ENCODE results near the gene SRSF3. TPM values are rescaled to one million over a fixed set of nuclear protein-coding genes. Genes with fewer than 3 reads are reported as not detected.

Gene SRSF3
- total RNA-seq, 1 experiment from 2014 or later, result 682 TPM

- BruUV-seq (replicated peaks), result no TSS peak
- ChIA-PET POLR2A (ENCODE audit: low non-redundant PET) (no interaction called here), CTCF (no interaction called here)
- Histone ChIP-seq H3K27ac (ENCODE audit: low read depth, low read length, poor library complexity, severe bottlenecking) (no peak overlapping the region), H3K4me1 (ENCODE audit: insufficient read depth, low read length, poor library complexity, severe bottlenecking) (no peaks in the 10 kb centered on the region), H3K9me3 (ENCODE audit: low read depth, low read length, poor library complexity, severe bottlenecking) (no peaks in the 10 kb centered on the region), H3K27me3 (replicated peaks; ENCODE audit: insufficient read depth, low read depth, low read length, poor library complexity) (no peaks in the 10 kb centered on the region), H3K36me3 (ENCODE audit: insufficient read depth, low read length, poor library complexity, severe bottlenecking) (no peaks in the 10 kb centered on the region), H3K4me3 (ENCODE audit: low read depth, low read length, poor library complexity, severe bottlenecking) (no peak overlapping the region)
- no peak for DNase-seq (ENCODE audit: low spot score)
- TF ChIP-seq CTCF (conservative IDR thresholded peaks at IDR 0.05; ENCODE audit: low read depth, low read length) (no peak), EZH2 (IDR thresholded peaks at IDR 0.05; ENCODE audit: borderline replicate concordance, low read depth, low read length, poor library complexity, severe bottlenecking) (no peak)
- intact Hi-C loops (cut with micrococcal nuclease; ENCODE audit: unreplicated experiment), result no loop called here
Measured at GRCh38 chr6:36616893-36617521, 22.8 kb downstream of the SRSF3 start.

- no peak for TF ChIP-seq CTCF (conservative IDR thresholded peaks at IDR 0.05; ENCODE audit: low read depth, low read length)
- TF ChIP-seq EZH2 (IDR thresholded peaks at IDR 0.05; ENCODE audit: borderline replicate concordance, low read depth, low read length, poor library complexity, severe bottlenecking), result no peak
- ChIA-PET POLR2A (ENCODE audit: low non-redundant PET) (no interaction called here), CTCF (no interaction called here)
- Histone ChIP-seq H3K4me3 (ENCODE audit: low read depth, low read length, poor library complexity, severe bottlenecking) (no peak overlapping the region), H3K27ac (ENCODE audit: low read depth, low read length, poor library complexity, severe bottlenecking) (no peak overlapping the region), H3K27me3 (replicated peaks; ENCODE audit: insufficient read depth, low read depth, low read length, poor library complexity) (no peaks in the 10 kb centered on the region), H3K4me1 (ENCODE audit: insufficient read depth, low read length, poor library complexity, severe bottlenecking) (no peaks in the 10 kb centered on the region), H3K9me3 (ENCODE audit: low read depth, low read length, poor library complexity, severe bottlenecking) (no peaks in the 10 kb centered on the region), H3K36me3 (ENCODE audit: insufficient read depth, low read length, poor library complexity, severe bottlenecking) (no peaks in the 10 kb centered on the region)
- BruUV-seq (replicated peaks), result no TSS peak
- intact Hi-C loops (cut with micrococcal nuclease; ENCODE audit: unreplicated experiment), result no loop called here
- DNase-seq (ENCODE audit: low spot score), result no peak
Measured at GRCh38 chr6:36618366-36619355, 24.5 kb downstream of the SRSF3 start.

- no peaks in the 10 kb centered on the region for H3K9me3 ChIP-seq (ENCODE audit: low read depth, low read length, poor library complexity, severe bottlenecking)
- intact Hi-C loops (cut with micrococcal nuclease; ENCODE audit: unreplicated experiment), result no loop called here
- no peak overlapping the region for H3K27ac ChIP-seq (ENCODE audit: low read depth, low read length, poor library complexity, severe bottlenecking)
- TF ChIP-seq EZH2 (IDR thresholded peaks at IDR 0.05; ENCODE audit: borderline replicate concordance, low read depth, low read length, poor library complexity, severe bottlenecking) (no peak), CTCF (conservative IDR thresholded peaks at IDR 0.05; ENCODE audit: low read depth, low read length) (no peak)
- ChIA-PET CTCF (no interaction called here), POLR2A (ENCODE audit: low non-redundant PET) (no interaction called here)
- no TSS peak for BruUV-seq (replicated peaks)
- H3K4me3 ChIP-seq (ENCODE audit: low read depth, low read length, poor library complexity, severe bottlenecking), result no peak overlapping the region
- no peaks in the 10 kb centered on the region for H3K36me3 ChIP-seq (ENCODE audit: insufficient read depth, low read length, poor library complexity, severe bottlenecking)
- DNase-seq (ENCODE audit: low spot score), result no peak
- H3K4me1 ChIP-seq (ENCODE audit: insufficient read depth, low read length, poor library complexity, severe bottlenecking), result no peaks in the 10 kb centered on the region
- no peaks in the 10 kb centered on the region for H3K27me3 ChIP-seq (replicated peaks; ENCODE audit: insufficient read depth, low read depth, low read length, poor library complexity)
Measured at GRCh38 chr6:36621371-36621855, 27.3 kb downstream of the SRSF3 start.
